GM18526 (cell line): ENCODE data around the gene JHY.

Experiments used
- POLR2A ChIP-seq: IDR thresholded peaks from 3 replicates; pipeline ENCODE4 v1.6.1; 2011; ENCODE audit not compliant: insufficient read length; ENCODE audit errors: extremely low read depth

JHY gene

GRCh38 chr11:122976734-122977469 lies 94.3 kb downstream of the JHY start:
- no peak for TF ChIP-seq POLR2A

GRCh38 chr11:122977470-122978298 lies 95.1 kb downstream of the JHY start:
- TF ChIP-seq POLR2A = no peak

GRCh38 chr11:122978299-122978620 lies 95.7 kb downstream of the JHY start:
- TF ChIP-seq POLR2A = no peak

GRCh38 chr11:122979103-122979814 lies 96.7 kb downstream of the JHY start:
- TF ChIP-seq POLR2A = no peak

- no peak for TF ChIP-seq POLR2A
Observed at GRCh38 chr11:122979815-122980595, 97.4 kb downstream of the JHY start.

- TF ChIP-seq POLR2A = no peak
Observed at GRCh38 chr11:122981388-122982264, 99.1 kb downstream of the JHY start, which contains the start of gene BSX. BSX (minus strand) TSS chr11:122981834; CDS start chr11:122981671, 163 bp downstream.

- TF ChIP-seq POLR2A = no peak
Observed at GRCh38 chr11:122983438-122984185, 101.1 kb downstream of the JHY start.

GRCh38 chr11:122984186-122985011 lies 101.8 kb downstream of the JHY start:
- no peak for TF ChIP-seq POLR2A

- no peak for TF ChIP-seq POLR2A
Observed at GRCh38 chr11:122995526-122995925, 113.0 kb downstream of the JHY start.

GRCh38 chr11:122998727-122999366 lies 116.3 kb downstream of the JHY start:
- TF ChIP-seq POLR2A = no peak

GRCh38 chr11:123000721-123001120 lies 118.2 kb downstream of the JHY start:
- TF ChIP-seq POLR2A = no peak

- no peak for TF ChIP-seq POLR2A
Observed at GRCh38 chr11:123006860-123007542, 124.4 kb downstream of the JHY start.
